DND-41 (cell line): ENCODE data around the gene SELENOI.

Experiments used
- ATAC-seq: fragments of 200-7000 bp; cut with Tn5 transposase; 3 replicates; pipeline ENCODE4 v1.9.1; 2021; ENCODE audit warnings: low read depth; ENCODE audit not compliant: insufficient read depth
- DNase-seq: peaks from one replicate; pipeline ENCODE4 v3.0.0-alpha.2; 2020
- H2AFZ ChIP-seq: 2 replicates; pipeline ENCODE4 v1.6.0; 2012; ENCODE audit warnings: low read depth, low read length
- H3K27ac ChIP-seq: 2 replicates; pipeline ENCODE4 v1.5.1; 2012; ENCODE audit warnings: low read length, inconsistent platforms
- H3K27me3 ChIP-seq: fragments of 200-600 bp; sonication (generic); 2 replicates; pipeline ENCODE4 v1.6.0; 2012; ENCODE audit warnings: low read length, mild to moderate bottlenecking, inconsistent platforms; ENCODE audit not compliant: insufficient read depth, poor library complexity
- H3K36me3 ChIP-seq: 2 replicates; pipeline ENCODE4 v1.5.1; 2012; ENCODE audit warnings: low read length, inconsistent platforms; ENCODE audit not compliant: insufficient read depth
- H3K4me1 ChIP-seq: 2 replicates; pipeline ENCODE4 v1.5.1; 2012; ENCODE audit warnings: mild to moderate bottlenecking, low read length; ENCODE audit not compliant: insufficient read depth
- H3K4me2 ChIP-seq: 2 replicates; pipeline ENCODE4 v1.6.0; 2012; ENCODE audit warnings: mild to moderate bottlenecking, moderate library complexity, low read length, inconsistent platforms; ENCODE audit not compliant: insufficient read depth
- H3K4me3 ChIP-seq, 2 experiments: fragments of 200-600 bp in 1 of 2; shearing (Covaris generic) in 1 of 2; 2 replicates each; pipeline ENCODE4 v1.5.1; 2012 to 2016; ENCODE audit warnings: inconsistent platforms in 2 of 2, low read length in 2 of 2, mild to moderate bottlenecking in 2 of 2, low read depth in 1 of 2, moderate library complexity in 1 of 2
- H3K79me2 ChIP-seq: 2 replicates; pipeline ENCODE4 v1.6.0; 2012; ENCODE audit warnings: low read length, inconsistent platforms; ENCODE audit not compliant: insufficient read depth
- H3K9ac ChIP-seq: 2 replicates; pipeline ENCODE4 v1.6.0; 2012; ENCODE audit warnings: low read depth, mild to moderate bottlenecking, inconsistent platforms, low read length, moderate library complexity
- H3K9me3 ChIP-seq: 2 replicates; pipeline ENCODE4 v1.5.1; 2012; ENCODE audit warnings: low read length, moderate library complexity, mild to moderate bottlenecking, inconsistent platforms; ENCODE audit not compliant: insufficient read depth, severe bottlenecking
- H4K20me1 ChIP-seq: 2 replicates; pipeline ENCODE4 v1.6.0; 2012; ENCODE audit warnings: low read length; ENCODE audit not compliant: insufficient read depth
- CTCF ChIP-seq: IDR thresholded peaks from 2 replicates; pipeline ENCODE4 v1.5.1; 2012; ENCODE audit warnings: borderline replicate concordance, low read length, moderate library complexity, mild to moderate bottlenecking; ENCODE audit not compliant: poor library complexity, severe bottlenecking; ENCODE audit errors: extremely low read depth
- EZH2 ChIP-seq: IDR thresholded peaks from 3 replicates; pipeline ENCODE4 v1.6.1; 2012; ENCODE audit warnings: borderline replicate concordance, low read depth, mild to moderate bottlenecking, moderate library complexity, low read length, inconsistent platforms; ENCODE audit not compliant: severe bottlenecking

Gene SELENOI

GRCh38 chr2:26401739-26402541 is 56.0 kb downstream of the SELENOI start, which contains the start of gene DRC1:
DRC1 (plus strand) TSS chr2:26401920; CDS start chr2:26401990, 70 bp downstream.
- no peak within 1 kb of the TSS for H2AFZ ChIP-seq
- H3K4me1 ChIP-seq, result no peaks in the 10 kb centered on the region
- H3K27ac ChIP-seq, result no peak within 1 kb of the TSS
- no peak for DNase-seq
- ATAC-seq, result no peak
- H3K9me3 ChIP-seq, result no peaks in the 10 kb centered on the region
- H4K20me1 ChIP-seq, result no peaks in the 10 kb centered on the region
- H3K36me3 ChIP-seq, result no peaks in the 10 kb centered on the region
- TF ChIP-seq CTCF (no peak), EZH2 (no peak)
- no peak within 1 kb of the TSS for H3K4me2 ChIP-seq
- no peak within 1 kb of the TSS for H3K9ac ChIP-seq
- no peaks in the 10 kb centered on the region for H3K79me2 ChIP-seq
- H3K27me3 ChIP-seq, result no peaks in the 10 kb centered on the region
- H3K4me3 ChIP-seq, result no peak within 1 kb of the TSS

- Histone ChIP-seq H4K20me1 (no peaks in the 10 kb centered on the region), H3K9me3 (no peaks in the 10 kb centered on the region), H3K27ac (no peak overlapping the region), H3K4me2 (no peak overlapping the region), H2AFZ (no peak overlapping the region), H3K9ac (no peak overlapping the region), H3K27me3 (no peaks in the 10 kb centered on the region), H3K4me1 (no peaks in the 10 kb centered on the region), H3K79me2 (no peaks in the 10 kb centered on the region), H3K36me3 (no peaks in the 10 kb centered on the region), H3K4me3 (no peak overlapping the region)
- TF ChIP-seq CTCF, result no peak
- no peak for TF ChIP-seq EZH2
- DNase-seq, result no peak
- ATAC-seq, result no peak
These were observed 61.6 kb downstream of the SELENOI start for GRCh38 chr2:26407526-26407925.

GRCh38 chr2:26409785-26410184 is 63.8 kb downstream of the SELENOI start:
- Histone ChIP-seq H3K36me3 (no peaks in the 10 kb centered on the region), H3K9me3 (no peaks in the 10 kb centered on the region), H3K4me1 (no peaks in the 10 kb centered on the region), H2AFZ (no peak overlapping the region), H3K27me3 (no peaks in the 10 kb centered on the region), H3K9ac (no peak overlapping the region), H4K20me1 (no peaks in the 10 kb centered on the region), H3K4me3 (no peak overlapping the region), H3K27ac (no peak overlapping the region), H3K79me2 (no peaks in the 10 kb centered on the region), H3K4me2 (no peak overlapping the region)
- ATAC-seq (no peak), DNase-seq (no peak)
- TF ChIP-seq EZH2, result no peak
- TF ChIP-seq CTCF, result no peak

GRCh38 chr2:26410764-26411243 is 64.9 kb downstream of the SELENOI start:
- ATAC-seq, result no peak
- no peak overlapping the region for H2AFZ ChIP-seq
- TF ChIP-seq CTCF (no peak), EZH2 (no peak)
- no peaks in the 10 kb centered on the region for H3K79me2 ChIP-seq
- H3K27me3 ChIP-seq, result no peaks in the 10 kb centered on the region
- H3K9me3 ChIP-seq, result no peaks in the 10 kb centered on the region
- H3K4me3 ChIP-seq, result no peak overlapping the region
- H3K4me1 ChIP-seq, result no peaks in the 10 kb centered on the region
- no peak overlapping the region for H3K4me2 ChIP-seq
- no peak overlapping the region for H3K9ac ChIP-seq
- no peak for DNase-seq
- no peaks in the 10 kb centered on the region for H4K20me1 ChIP-seq
- H3K27ac ChIP-seq, result no peak overlapping the region
- no peaks in the 10 kb centered on the region for H3K36me3 ChIP-seq
